Spleen (tissue), 7 donors: Measurements from ENCODE around the gene DCTPP1.

Experiments used
- CTCF ChIP-seq, 11 experiments: fragments of 200-600 bp in 7 of 11; fragments of 450-650 bp in 4 of 11; sonication (generic) in 4 of 11; IDR thresholded peaks in 8 of 11; conservative IDR thresholded peaks in 3 of 11; 1 replicate in 7 of 11; 2 replicates in 4 of 11; pipeline versions ENCODE4 v1.4.0 to v1.8.0; 2016 to 2021; ENCODE audit warnings: antibody characterized with exemption in 11 of 11, inconsistent platforms in 4 of 11, mild to moderate bottlenecking in 1 of 11
- POLR2A ChIP-seq, 3 donors: fragments of 450-650 bp; IDR thresholded peaks; one replicate each; pipeline ENCODE4 v1.5.1; 2017; ENCODE audit warnings: antibody characterized with exemption in 3 of 3, mild to moderate bottlenecking in 1 of 3
- POLR2AphosphoS5 ChIP-seq, 3 donors: sonication (generic); formaldehyde crosslinking; IDR thresholded peaks; one replicate each; pipeline ENCODE4 v1.5.1; 2017; ENCODE audit warnings: antibody characterized with exemption in 3 of 3
- donor health status: DM: no; HTN: no; CAD: no; lungs with moderate emphysema.
- donor health status: DM: no; HTN: no; CAD: no.
- donor health status: DM: no; HTN: no; CAD: no.

DNA sequence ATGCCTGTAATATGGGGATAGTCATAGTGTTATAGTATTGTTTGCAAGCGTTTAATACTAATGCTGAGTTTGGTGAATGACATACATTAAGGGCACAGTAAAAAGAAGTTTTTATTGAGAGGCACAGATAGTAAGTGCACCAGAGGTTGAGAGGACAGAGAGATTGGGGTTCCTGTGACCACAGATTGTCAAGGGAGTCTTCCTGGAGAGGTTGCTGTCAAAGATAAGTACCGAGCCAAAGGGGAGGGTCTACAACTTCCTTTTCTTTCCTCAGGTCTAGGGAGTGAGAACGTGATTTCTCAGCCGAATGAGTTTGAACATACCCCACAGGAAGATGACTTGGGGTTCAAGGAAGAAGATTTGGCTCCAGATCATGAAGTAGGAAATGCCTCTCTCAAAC, 32.8 kb downstream of the DCTPP1 start:
- TF ChIP-seq CTCF (IDR thresholded peaks at IDR 0.05 in 8 of 11, conservative IDR thresholded peaks at IDR 0.05 in 3 of 11): no peak
- TF ChIP-seq POLR2AphosphoS5 (IDR thresholded peaks at IDR 0.05): no peak
- TF ChIP-seq POLR2A (IDR thresholded peaks at IDR 0.05): no peak
